WTC11 (cell line): ENCODE results near the gene AMIGO3. TPM values are rescaled to one million over a fixed set of nuclear protein-coding genes. Genes with fewer than 3 reads are reported as not detected.

Experiments used
- ATAC-seq: fragments of 200-7000 bp; cut with Tn5 transposase; 2 replicates; pipeline ENCODE4 v1.10.0; 2021; ENCODE audit warnings: mild to moderate bottlenecking, moderate library complexity
- CTCF ChIA-PET: fragments of 300-600 bp; sonication (Branson Sonifier 250); formaldehyde crosslinking; loops from one replicate; lab custom pipeline; 2021; ENCODE audit warnings: antibody characterized with exemption; lab: Charles Lee
- POLR2A ChIA-PET: fragments of 350-600 bp; sonication (Branson Sonifier 250); formaldehyde crosslinking; loops from one replicate; lab custom pipeline; 2021; ENCODE audit warnings: antibody characterized with exemption; lab: Charles Lee
- DNase-seq: peaks from one replicate; pipeline ENCODE4 v3.0.0; 2021; ENCODE audit warnings: low spot score
- H3K27ac Mint-ChIP-seq: 2 replicates; pipeline ENCODE4 v1.8.0; 2021; ENCODE audit warnings: mixed read lengths
- H3K27me3 Mint-ChIP-seq: 2 replicates; pipeline ENCODE4 v1.8.0; 2021; ENCODE audit warnings: low read depth, mild to moderate bottlenecking, moderate library complexity, mixed read lengths
- H3K36me3 Mint-ChIP-seq: 2 replicates; pipeline ENCODE4 v1.8.0; 2021; ENCODE audit warnings: mixed read lengths
- H3K4me1 Mint-ChIP-seq: 2 replicates; pipeline ENCODE4 v1.8.0; 2022; ENCODE audit warnings: mixed read lengths
- H3K4me3 Mint-ChIP-seq: 2 replicates; pipeline ENCODE4 v1.8.0; 2021; ENCODE audit warnings: mild to moderate bottlenecking, moderate library complexity, mixed read lengths
- H3K9me3 Mint-ChIP-seq: 2 replicates; pipeline ENCODE4 v1.8.0; 2021; ENCODE audit warnings: mixed read lengths
- AFF4 ChIP-seq: sonication (generic); formaldehyde crosslinking; IDR thresholded peaks from 2 replicates; pipeline ENCODE4 v1.8.1; 2023; ENCODE audit warnings: mild to moderate bottlenecking, missing genetic modification reagents, borderline replicate concordance
- AR ChIP-seq: fragments of 250-450 bp; sonication (Bioruptor Pico); IDR thresholded peaks from 2 replicates; pipeline ENCODE4 v1.9.0; 2021; ENCODE audit warnings: mild to moderate bottlenecking
- CBFB ChIP-seq: sonication (generic); formaldehyde crosslinking; IDR thresholded peaks from 2 replicates; pipeline ENCODE4 v1.8.1; 2022; ENCODE audit warnings: mild to moderate bottlenecking, low read depth, missing genetic modification reagents
- E2F1 ChIP-seq: sonication (generic); formaldehyde crosslinking; IDR thresholded peaks from 2 replicates; pipeline ENCODE4 v1.8.0; 2022; ENCODE audit warnings: mild to moderate bottlenecking, missing genetic modification reagents
- GABPB1 ChIP-seq: sonication (generic); formaldehyde crosslinking; IDR thresholded peaks from 2 replicates; pipeline ENCODE4 v1.8.1; 2023; ENCODE audit warnings: mild to moderate bottlenecking, missing genetic modification reagents
- GRHL2 ChIP-seq: fragments of 250-450 bp; sonication (Bioruptor Pico); IDR thresholded peaks from 2 replicates; pipeline ENCODE4 v1.8.0; 2022; ENCODE audit warnings: mild to moderate bottlenecking, moderate library complexity; ENCODE audit not compliant: insufficient replicate concordance, severe bottlenecking
- KAT7 ChIP-seq: sonication (generic); formaldehyde crosslinking; IDR thresholded peaks from 2 replicates; pipeline ENCODE4 v1.8.1; 2023; ENCODE audit warnings: missing genetic modification reagents, mild to moderate bottlenecking, borderline replicate concordance
- MYBL2 ChIP-seq: sonication (generic); formaldehyde crosslinking; IDR thresholded peaks from 2 replicates; pipeline ENCODE4 v1.8.1; 2023; ENCODE audit warnings: mild to moderate bottlenecking, moderate library complexity, missing genetic modification reagents
- NR1H2 ChIP-seq: sonication (generic); formaldehyde crosslinking; IDR thresholded peaks from 2 replicates; pipeline ENCODE4 v1.9.0; 2021; ENCODE audit warnings: mild to moderate bottlenecking, moderate library complexity, missing genetic modification reagents
- NR2C2 ChIP-seq: sonication (generic); formaldehyde crosslinking; IDR thresholded peaks from 2 replicates; pipeline ENCODE4 v1.8.0; 2022; ENCODE audit warnings: mild to moderate bottlenecking, missing genetic modification reagents
- SMAD4 ChIP-seq: sonication (generic); formaldehyde crosslinking; IDR thresholded peaks from 2 replicates; pipeline ENCODE4 v1.8.0; 2022; ENCODE audit warnings: mild to moderate bottlenecking, missing genetic modification reagents
- SP1 ChIP-seq: sonication (generic); formaldehyde crosslinking; conservative IDR thresholded peaks from 2 replicates; pipeline ENCODE4 v1.8.1; 2022; ENCODE audit warnings: missing genetic modification reagents
- ZNF138 ChIP-seq: sonication (generic); formaldehyde crosslinking; conservative IDR thresholded peaks from 2 replicates; pipeline ENCODE4 v1.8.1; 2022; ENCODE audit warnings: mild to moderate bottlenecking, moderate library complexity, missing genetic modification reagents
- ZNF232 ChIP-seq: sonication (generic); formaldehyde crosslinking; IDR thresholded peaks from 2 replicates; pipeline ENCODE4 v1.8.0; 2022; ENCODE audit warnings: mild to moderate bottlenecking, missing genetic modification reagents
- ZNF263 ChIP-seq: sonication (generic); formaldehyde crosslinking; IDR thresholded peaks from 2 replicates; pipeline ENCODE4 v1.8.1; 2022; ENCODE audit warnings: low read depth, mild to moderate bottlenecking, moderate library complexity, missing genetic modification reagents
- ZNF396 ChIP-seq: fragments of 250-450 bp; sonication (Bioruptor Pico); IDR thresholded peaks from 2 replicates; pipeline ENCODE4 v1.8.0; 2021; ENCODE audit warnings: mild to moderate bottlenecking, moderate library complexity, borderline replicate concordance
- ZNF671 ChIP-seq: fragments of 250-450 bp; sonication (Bioruptor Pico); IDR thresholded peaks from 2 replicates; pipeline ENCODE4 v1.8.0; 2021; ENCODE audit warnings: mild to moderate bottlenecking
- total RNA-seq: library from RNA; stranded (reverse); gene quantifications from 3 replicates; pipeline ENCODE4 v1.2.3, GENCODE V29; 2021
- TF ChIP-seq, protein P1 (sequence below): sonication (generic); formaldehyde crosslinking; IDR thresholded peaks from 2 replicates; pipeline ENCODE4 v1.8.1; 2022; ENCODE audit warnings: missing genetic modification reagents, borderline replicate concordance
- TF ChIP-seq, protein P2 (sequence below): fragments of 250-450 bp; sonication (Bioruptor Pico); IDR thresholded peaks from 2 replicates; pipeline ENCODE4 v1.8.0; 2021; ENCODE audit warnings: mild to moderate bottlenecking
- TF ChIP-seq, protein P3 (sequence below): sonication (generic); formaldehyde crosslinking; IDR thresholded peaks from 2 replicates; pipeline ENCODE4 v1.8.1; 2022; ENCODE audit warnings: mild to moderate bottlenecking, moderate library complexity, missing genetic modification reagents

Gene AMIGO3
- total RNA-seq, 1 experiment from 2014 or later: 3.9 TPM

DNA sequence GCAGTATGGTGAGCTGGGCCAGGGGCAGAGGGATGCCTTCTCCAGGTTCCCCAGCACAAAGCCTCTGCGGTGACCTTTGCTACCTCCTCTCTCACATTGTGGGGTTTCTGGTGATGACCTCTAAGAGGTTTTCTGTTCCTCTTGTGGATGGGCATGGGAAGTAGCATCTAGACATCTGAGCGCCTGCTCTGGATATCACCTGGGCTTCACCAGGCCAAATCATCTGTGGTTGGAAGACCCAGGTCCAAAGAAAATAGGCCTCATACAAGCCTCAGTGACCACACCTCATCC is 38.3 kb downstream of the AMIGO3 start:
- TF ChIP-seq, protein P1, sequence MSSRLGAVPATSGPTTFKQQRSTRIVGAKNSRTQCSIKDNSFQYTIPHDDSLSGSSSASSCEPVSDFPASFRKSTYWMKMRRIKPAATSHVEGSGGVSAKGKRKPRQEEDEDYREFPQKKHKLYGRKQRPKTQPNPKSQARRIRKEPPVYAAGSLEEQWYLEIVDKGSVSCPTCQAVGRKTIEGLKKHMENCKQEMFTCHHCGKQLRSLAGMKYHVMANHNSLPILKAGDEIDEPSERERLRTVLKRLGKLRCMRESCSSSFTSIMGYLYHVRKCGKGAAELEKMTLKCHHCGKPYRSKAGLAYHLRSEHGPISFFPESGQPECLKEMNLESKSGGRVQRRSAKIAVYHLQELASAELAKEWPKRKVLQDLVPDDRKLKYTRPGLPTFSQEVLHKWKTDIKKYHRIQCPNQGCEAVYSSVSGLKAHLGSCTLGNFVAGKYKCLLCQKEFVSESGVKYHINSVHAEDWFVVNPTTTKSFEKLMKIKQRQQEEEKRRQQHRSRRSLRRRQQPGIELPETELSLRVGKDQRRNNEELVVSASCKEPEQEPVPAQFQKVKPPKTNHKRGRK (CRISPR knock-in tag): no peak
- no peak for TF ChIP-seq SMAD4 (CRISPR knock-in tag)
- no peak for TF ChIP-seq SP1 (CRISPR knock-in tag)
- TF ChIP-seq KAT7 (CRISPR knock-in tag): no peak
- no peak for TF ChIP-seq E2F1 (CRISPR knock-in tag)
- no peak for TF ChIP-seq ZNF671 (CRISPR knock-in tag)
- TF ChIP-seq GRHL2: no peak
- no peak for TF ChIP-seq MYBL2 (CRISPR knock-in tag)
- no peak for TF ChIP-seq CBFB (CRISPR knock-in tag)
- no peak for TF ChIP-seq ZNF138 (CRISPR knock-in tag)
- TF ChIP-seq, protein P2, sequence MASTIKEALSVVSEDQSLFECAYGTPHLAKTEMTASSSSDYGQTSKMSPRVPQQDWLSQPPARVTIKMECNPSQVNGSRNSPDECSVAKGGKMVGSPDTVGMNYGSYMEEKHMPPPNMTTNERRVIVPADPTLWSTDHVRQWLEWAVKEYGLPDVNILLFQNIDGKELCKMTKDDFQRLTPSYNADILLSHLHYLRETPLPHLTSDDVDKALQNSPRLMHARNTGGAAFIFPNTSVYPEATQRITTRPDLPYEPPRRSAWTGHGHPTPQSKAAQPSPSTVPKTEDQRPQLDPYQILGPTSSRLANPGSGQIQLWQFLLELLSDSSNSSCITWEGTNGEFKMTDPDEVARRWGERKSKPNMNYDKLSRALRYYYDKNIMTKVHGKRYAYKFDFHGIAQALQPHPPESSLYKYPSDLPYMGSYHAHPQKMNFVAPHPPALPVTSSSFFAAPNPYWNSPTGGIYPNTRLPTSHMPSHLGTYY (CRISPR knock-in tag): no peak
- TF ChIP-seq, protein P3, sequence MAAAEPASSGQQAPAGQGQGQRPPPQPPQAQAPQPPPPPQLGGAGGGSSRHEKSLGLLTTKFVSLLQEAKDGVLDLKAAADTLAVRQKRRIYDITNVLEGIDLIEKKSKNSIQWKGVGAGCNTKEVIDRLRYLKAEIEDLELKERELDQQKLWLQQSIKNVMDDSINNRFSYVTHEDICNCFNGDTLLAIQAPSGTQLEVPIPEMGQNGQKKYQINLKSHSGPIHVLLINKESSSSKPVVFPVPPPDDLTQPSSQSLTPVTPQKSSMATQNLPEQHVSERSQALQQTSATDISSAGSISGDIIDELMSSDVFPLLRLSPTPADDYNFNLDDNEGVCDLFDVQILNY (CRISPR knock-in tag): no peak
- TF ChIP-seq NR2C2 (CRISPR knock-in tag): no peak
- no peak for TF ChIP-seq GABPB1 (CRISPR knock-in tag)
- TF ChIP-seq NR1H2 (CRISPR knock-in tag): no peak
- no peak for TF ChIP-seq ZNF263
- TF ChIP-seq AFF4 (CRISPR knock-in tag): no peak
- no peak for TF ChIP-seq ZNF396
- no peak for TF ChIP-seq AR (CRISPR knock-in tag)
- TF ChIP-seq ZNF232 (CRISPR knock-in tag): no peak
- no peak overlapping the region for H3K4me3 Mint-ChIP-seq
- H3K27me3 Mint-ChIP-seq: no peaks in the 10 kb centered on the region
- 0 out of 2 replicates have a peak, but pooled peaks cover 4% of the 10 kb centered on the region for H3K4me1 Mint-ChIP-seq
- CTCF ChIA-PET: interaction anchor here (2.4 kb wide), 1 partner anchor 20 kb away, joined by 8 read pairs; no protein-coding TSS in a partner anchor
- ATAC-seq (no peak), DNase-seq (no peak)
- POLR2A ChIA-PET: no interaction called here
- no peaks in the 10 kb centered on the region for H3K9me3 Mint-ChIP-seq
- H3K36me3 Mint-ChIP-seq: peaks cover 40% of the 10 kb centered on the region
- H3K27ac Mint-ChIP-seq: no peak overlapping the region
